Tibial nerve (tissue), 3 donors: ENCODE results near the gene NUCKS1.

ENCODE experiments used
- POLR2A ChIP-seq, 2 donors: fragments of 450-650 bp; IDR thresholded peaks; one replicate each; pipeline ENCODE4 v1.6.1; 2017; ENCODE audit warnings: antibody characterized with exemption in 2 of 2, mild to moderate bottlenecking in 2 of 2, moderate library complexity in 2 of 2
- TF ChIP-seq, protein P1 (sequence below), 5 experiments: fragments of 200-600 bp in 3 of 5; fragments of 450-650 bp in 2 of 5; sonication (generic) in 3 of 5; IDR thresholded peaks; one replicate each; pipeline ENCODE4 v1.5.1; 2016 to 2019; ENCODE audit warnings: antibody characterized with exemption in 5 of 5, mild to moderate bottlenecking in 3 of 5, moderate library complexity in 2 of 5

DNA sequence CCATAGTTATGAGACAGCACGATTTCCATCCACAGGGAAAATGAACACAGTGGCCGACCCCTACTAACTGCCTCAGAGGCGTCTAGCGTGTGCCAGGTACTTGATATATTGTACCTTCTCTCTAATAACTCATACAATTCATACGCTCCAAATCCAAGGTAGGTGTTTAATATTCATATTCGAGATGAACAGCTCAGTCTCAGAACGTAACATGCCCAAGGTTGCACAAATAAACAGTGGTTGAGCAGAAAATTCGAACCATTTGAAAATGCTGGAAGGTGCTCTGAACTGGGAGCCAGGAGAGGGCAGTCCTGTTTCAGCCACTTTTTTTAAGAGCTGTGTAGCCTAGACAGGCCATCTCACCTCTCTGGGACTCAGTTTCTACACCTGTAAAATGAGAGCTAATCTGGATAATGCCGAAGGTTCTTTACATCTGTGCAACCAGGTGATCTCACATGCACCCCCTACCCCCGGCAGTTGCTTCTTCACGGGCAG lies 77.5 kb downstream of the NUCKS1 start:
- TF ChIP-seq, protein P1, sequence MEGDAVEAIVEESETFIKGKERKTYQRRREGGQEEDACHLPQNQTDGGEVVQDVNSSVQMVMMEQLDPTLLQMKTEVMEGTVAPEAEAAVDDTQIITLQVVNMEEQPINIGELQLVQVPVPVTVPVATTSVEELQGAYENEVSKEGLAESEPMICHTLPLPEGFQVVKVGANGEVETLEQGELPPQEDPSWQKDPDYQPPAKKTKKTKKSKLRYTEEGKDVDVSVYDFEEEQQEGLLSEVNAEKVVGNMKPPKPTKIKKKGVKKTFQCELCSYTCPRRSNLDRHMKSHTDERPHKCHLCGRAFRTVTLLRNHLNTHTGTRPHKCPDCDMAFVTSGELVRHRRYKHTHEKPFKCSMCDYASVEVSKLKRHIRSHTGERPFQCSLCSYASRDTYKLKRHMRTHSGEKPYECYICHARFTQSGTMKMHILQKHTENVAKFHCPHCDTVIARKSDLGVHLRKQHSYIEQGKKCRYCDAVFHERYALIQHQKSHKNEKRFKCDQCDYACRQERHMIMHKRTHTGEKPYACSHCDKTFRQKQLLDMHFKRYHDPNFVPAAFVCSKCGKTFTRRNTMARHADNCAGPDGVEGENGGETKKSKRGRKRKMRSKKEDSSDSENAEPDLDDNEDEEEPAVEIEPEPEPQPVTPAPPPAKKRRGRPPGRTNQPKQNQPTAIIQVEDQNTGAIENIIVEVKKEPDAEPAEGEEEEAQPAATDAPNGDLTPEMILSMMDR (IDR thresholded peaks at IDR 0.05): no peak
- no peak for TF ChIP-seq POLR2A (IDR thresholded peaks at IDR 0.05)
